ENCODE results near the gene ADAMTS18. TPM values are rescaled to one million over a fixed set of nuclear protein-coding genes. Genes with fewer than 3 reads are reported as not detected.

The ADAMTS18 gene, protein sequence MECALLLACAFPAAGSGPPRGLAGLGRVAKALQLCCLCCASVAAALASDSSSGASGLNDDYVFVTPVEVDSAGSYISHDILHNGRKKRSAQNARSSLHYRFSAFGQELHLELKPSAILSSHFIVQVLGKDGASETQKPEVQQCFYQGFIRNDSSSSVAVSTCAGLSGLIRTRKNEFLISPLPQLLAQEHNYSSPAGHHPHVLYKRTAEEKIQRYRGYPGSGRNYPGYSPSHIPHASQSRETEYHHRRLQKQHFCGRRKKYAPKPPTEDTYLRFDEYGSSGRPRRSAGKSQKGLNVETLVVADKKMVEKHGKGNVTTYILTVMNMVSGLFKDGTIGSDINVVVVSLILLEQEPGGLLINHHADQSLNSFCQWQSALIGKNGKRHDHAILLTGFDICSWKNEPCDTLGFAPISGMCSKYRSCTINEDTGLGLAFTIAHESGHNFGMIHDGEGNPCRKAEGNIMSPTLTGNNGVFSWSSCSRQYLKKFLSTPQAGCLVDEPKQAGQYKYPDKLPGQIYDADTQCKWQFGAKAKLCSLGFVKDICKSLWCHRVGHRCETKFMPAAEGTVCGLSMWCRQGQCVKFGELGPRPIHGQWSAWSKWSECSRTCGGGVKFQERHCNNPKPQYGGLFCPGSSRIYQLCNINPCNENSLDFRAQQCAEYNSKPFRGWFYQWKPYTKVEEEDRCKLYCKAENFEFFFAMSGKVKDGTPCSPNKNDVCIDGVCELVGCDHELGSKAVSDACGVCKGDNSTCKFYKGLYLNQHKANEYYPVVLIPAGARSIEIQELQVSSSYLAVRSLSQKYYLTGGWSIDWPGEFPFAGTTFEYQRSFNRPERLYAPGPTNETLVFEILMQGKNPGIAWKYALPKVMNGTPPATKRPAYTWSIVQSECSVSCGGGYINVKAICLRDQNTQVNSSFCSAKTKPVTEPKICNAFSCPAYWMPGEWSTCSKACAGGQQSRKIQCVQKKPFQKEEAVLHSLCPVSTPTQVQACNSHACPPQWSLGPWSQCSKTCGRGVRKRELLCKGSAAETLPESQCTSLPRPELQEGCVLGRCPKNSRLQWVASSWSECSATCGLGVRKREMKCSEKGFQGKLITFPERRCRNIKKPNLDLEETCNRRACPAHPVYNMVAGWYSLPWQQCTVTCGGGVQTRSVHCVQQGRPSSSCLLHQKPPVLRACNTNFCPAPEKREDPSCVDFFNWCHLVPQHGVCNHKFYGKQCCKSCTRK (N-terminal part only)
- total RNA-seq: not detected in 2 replicates

DNA sequence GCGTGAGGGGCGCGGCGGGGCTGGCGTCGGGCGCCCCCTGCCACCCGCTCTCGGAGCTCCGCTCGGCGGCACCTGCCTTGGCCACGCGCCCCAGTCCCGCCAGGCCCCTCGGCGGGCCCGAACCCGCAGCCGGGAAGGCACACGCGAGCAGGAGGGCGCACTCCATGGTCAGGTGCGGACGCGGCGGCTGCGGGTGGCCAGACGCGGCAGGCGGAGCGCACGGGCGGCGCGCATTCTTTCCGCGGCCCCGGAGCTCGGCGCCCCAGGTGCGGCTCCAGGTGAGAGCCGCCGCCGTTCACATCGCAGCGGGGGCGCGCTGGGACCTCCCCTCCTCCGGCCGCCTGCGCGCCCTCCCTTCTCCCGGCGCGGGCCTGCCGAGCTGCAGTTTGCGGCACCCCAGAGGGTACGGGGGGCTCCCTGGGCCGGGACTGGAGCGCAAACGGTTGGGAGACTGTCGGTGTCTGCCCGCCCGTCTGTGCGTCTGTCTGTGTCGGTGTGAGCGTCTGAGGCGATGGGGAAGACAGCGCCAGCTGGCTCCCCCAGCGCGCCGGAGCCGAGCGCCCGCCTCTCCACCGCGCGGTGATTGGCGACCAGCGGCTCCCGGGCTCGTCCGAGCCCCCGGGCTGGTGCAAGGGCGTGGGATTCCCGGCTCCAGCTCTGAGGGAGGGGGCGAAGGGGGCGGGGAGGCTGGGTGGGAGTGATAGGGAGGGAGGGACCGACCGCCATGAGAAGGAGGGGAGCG, at the start of gene ADAMTS18:
ADAMTS18 (minus strand) TSS at position 505 of the 742 bp plus-strand sequence; CDS start at position 166, 339 bp downstream.

Other genes starting within 250 kb of the ADAMTS18 start
- gene MON1B, start 243.8 kb downstream of the ADAMTS18 start, total RNA-seq: 14.3 and 17.2 TPM in 2 replicates
- not detected in 2 replicates for gene SYCE1L, start 235.6 kb downstream of the ADAMTS18 start, total RNA-seq